Esophagus squamous epithelium (tissue), 5 donors: ENCODE measurements around the gene SBNO2. TPM values are rescaled to one million over a fixed set of nuclear protein-coding genes. Genes with fewer than 3 reads are reported as not detected.

ENCODE experiments used
- DNase-seq: peaks from one replicate; lab custom pipeline; 2025; lab: John Stamatoyannopoulos, UW
- H3K27ac ChIP-seq, 4 donors: fragments of 200-600 bp; sonication (generic); one replicate each; pipeline ENCODE4 v1.5.1; 2016 to 2019; ENCODE audit warnings: mild to moderate bottlenecking in 1 of 4
- H3K27me3 ChIP-seq, 4 donors: fragments of 200-600 bp; sonication (generic); 1 replicate in 3 of 4; 2 replicates in 1 of 4; pipeline versions ENCODE4 v1.5.1 to v1.6.0; 2017 to 2021; ENCODE audit warnings: antibody characterized with exemption in 1 of 4
- H3K36me3 ChIP-seq, 3 donors: fragments of 200-600 bp; sonication (generic); one replicate each; pipeline ENCODE4 v1.5.1; 2016 to 2019
- H3K4me1 ChIP-seq, 3 donors: fragments of 200-600 bp; sonication (generic); one replicate each; pipeline ENCODE4 v1.5.1; 2017 to 2019
- H3K4me3 ChIP-seq, 4 donors: fragments of 200-600 bp; sonication (generic); 1 replicate in 3 of 4; 2 replicates in 1 of 4; pipeline ENCODE4 v1.5.1; 2016 to 2019; ENCODE audit warnings: mild to moderate bottlenecking in 2 of 4, moderate library complexity in 1 of 4
- H3K9me3 ChIP-seq, 3 donors: fragments of 200-600 bp; sonication (generic); one replicate each; pipeline ENCODE4 v1.5.1; 2016 to 2019
- CTCF ChIP-seq, 6 experiments: fragments of 450-650 bp in 4 of 6; fragments of 200-600 bp in 2 of 6; sonication (generic) in 2 of 6; IDR thresholded peaks; one replicate each; pipeline ENCODE4 v1.5.1; 2016 to 2019; ENCODE audit warnings: antibody characterized with exemption in 6 of 6, mild to moderate bottlenecking in 4 of 6, moderate library complexity in 4 of 6
- POLR2A ChIP-seq, 4 donors: fragments of 450-650 bp; IDR thresholded peaks; one replicate each; pipeline ENCODE4 v1.6.1; 2017; ENCODE audit warnings: antibody characterized with exemption in 4 of 4, mild to moderate bottlenecking in 4 of 4, moderate library complexity in 3 of 4
- WGBS, 2 donors: methylation state at CpG; one replicate each; pipeline ENCODE4 v1.1.5; 2018; 5-methylcytosine and 5-hydroxymethylcytosine counted together
- intact Hi-C: fragments of 100-400 bp; cut with DNase I; formaldehyde crosslinking; loops from one replicate; pipeline ENCODE4 v1.15.0; 2022
- total RNA-seq, 4 donors: library from RNA; depleted of rRNA; stranded (reverse); fragments of >200 nt; gene quantifications; one replicate each; pipeline ENCODE4 v1.1.0, GENCODE V29; 2016
- donor health status: DM: yes; HTN: yes; CAD: no.

The SBNO2 gene
- total RNA-seq, 4 donors from 2014 or later, result 31.3 to 84.3 (median 68.3) TPM

GRCh38 chr19:1106841-1107660 is 67.0 kb downstream of the SBNO2 start:
- Histone ChIP-seq H3K4me3 (no peak overlapping the region), H3K36me3 (peaks cover 28 to 67% (median 43%) of the 10 kb centered on the region in 3 donors), H3K9me3 (no peaks in the 10 kb centered on the region), H3K27me3 (no peaks in the 10 kb centered on the region), H3K4me1 (peaks cover 47 to 79% (median 55%) of the 10 kb centered on the region in 3 donors), H3K27ac (peak overlapping the region; percentile 26 to 99 (median 96))
- WGBS, 2 donors, result 33 to 40% methylated on average over 1 of the region's 17 CpGs
- TF ChIP-seq POLR2A (IDR thresholded peaks at IDR 0.05), result no peak
- peak in 1 of 6 experiments; percentile 22 for TF ChIP-seq CTCF (IDR thresholded peaks at IDR 0.05)
- DNase-seq, result no peak
- intact Hi-C loops, result no loop called here

- TF ChIP-seq CTCF (IDR thresholded peaks at IDR 0.05) (no peak), POLR2A (IDR thresholded peaks at IDR 0.05) (no peak)
- Histone ChIP-seq H3K4me3 (peak overlapping the region in 2 of 4 donors; percentile 76 to 92), H3K27me3 (no peaks in the 10 kb centered on the region), H3K9me3 (no peaks in the 10 kb centered on the region), H3K4me1 (peaks cover 49 to 79% (median 57%) of the 10 kb centered on the region in 3 donors), H3K27ac (peak overlapping the region; percentile 95 to 99 (median 98)), H3K36me3 (peaks cover 25 to 58% (median 38%) of the 10 kb centered on the region in 3 donors)
- DNase-seq, result no peak
- intact Hi-C loops, result no loop called here
- 61 to 63% methylated on average over 4 to 5 of the region's 32 CpGs for WGBS, 2 donors
Measured at GRCh38 chr19:1105873-1106840, 67.9 kb downstream of the SBNO2 start.

GRCh38 chr19:1105008-1105872 is 68.8 kb downstream of the SBNO2 start:
- no peak for DNase-seq
- no peaks in the 10 kb centered on the region for H3K27me3 ChIP-seq
- 40 to 43% methylated on average over 1 to 16 of the region's 69 CpGs for WGBS, 2 donors
- H3K27ac ChIP-seq, result peak overlapping the region; percentile 95 to 99 (median 98)
- no peaks in the 10 kb centered on the region for H3K9me3 ChIP-seq
- intact Hi-C loops, result no loop called here
- H3K4me3 ChIP-seq, result peak overlapping the region; percentile 67 to 92 (median 76)
- peaks cover 25 to 49% (median 29%) of the 10 kb centered on the region in 3 donors for H3K36me3 ChIP-seq
- TF ChIP-seq CTCF (IDR thresholded peaks at IDR 0.05) (no peak), POLR2A (IDR thresholded peaks at IDR 0.05) (no peak)
- H3K4me1 ChIP-seq, result peaks cover 55 to 82% (median 62%) of the 10 kb centered on the region in 3 donors

GRCh38 chr19:1104311-1105007 is 69.6 kb downstream of the SBNO2 start:
- DNase-seq, result no peak
- Histone ChIP-seq H3K36me3 (peaks cover 21 to 41% (median 23%) of the 10 kb centered on the region in 3 donors), H3K4me1 (peaks cover 55 to 86% (median 68%) of the 10 kb centered on the region in 3 donors), H3K27me3 (no peaks in the 10 kb centered on the region), H3K9me3 (peaks cover 0 to 5% (median 0%) of the 10 kb centered on the region in 3 donors), H3K4me3 (peak overlapping the region; percentile 67 to 92 (median 76)), H3K27ac (peak overlapping the region; percentile 95 to 99 (median 98))
- WGBS, 2 donors, result 0% methylated on average over 3 of the region's 93 CpGs; no CpG with 5 or more reads in 1 of the 2 donors
- TF ChIP-seq POLR2A (IDR thresholded peaks at IDR 0.05) (no peak), CTCF (IDR thresholded peaks at IDR 0.05) (peak in 1 of 6 experiments; percentile 6)
- intact Hi-C loops, result loop anchor here (5.0 kb wide), 1 partner anchor 82 kb away; the partner anchor contains the start of genes RNU6-2 and TMEM259
